Tibial nerve (tissue), 4 donors: Measurements from ENCODE around the gene ADH4. TPM values are rescaled to one million over a fixed set of nuclear protein-coding genes. Genes with fewer than 3 reads are reported as not detected.
"Not testable (repeated sequence)": the region's sequence is repeated elsewhere in the genome, so short reads cannot be mapped to it uniquely, and the experiment has no call there.

Experiments
- DNase-seq, 2 donors: peaks; one replicate each; pipeline ENCODE4 v3.0.0-alpha.2; 2019; ENCODE audit warnings: low spot score in 2 of 2
- H3K27ac ChIP-seq, 4 donors: fragments of 200-600 bp; sonication (generic) in 3 of 4; one replicate each; pipeline ENCODE4 v1.5.1; 2017 to 2019; ENCODE audit warnings: mild to moderate bottlenecking in 1 of 4
- H3K27me3 ChIP-seq, 2 donors: fragments of 200-600 bp; sonication (generic) in 1 of 2; one replicate each; pipeline versions ENCODE4 v1.5.1 to v1.6.0; 2017 to 2019
- H3K36me3 ChIP-seq, 3 donors: fragments of 200-600 bp; sonication (generic); one replicate each; pipeline ENCODE4 v1.5.1; 2018 to 2019
- H3K4me1 ChIP-seq, 4 donors: fragments of 200-600 bp; sonication (generic) in 3 of 4; one replicate each; pipeline ENCODE4 v1.5.1; 2017 to 2019
- H3K4me3 ChIP-seq, 4 donors: fragments of 200-600 bp; sonication (generic) in 3 of 4; one replicate each; pipeline ENCODE4 v1.5.1; 2017 to 2019; ENCODE audit warnings: mild to moderate bottlenecking in 1 of 4, moderate library complexity in 1 of 4
- H3K9me3 ChIP-seq, 4 donors: fragments of 200-600 bp; sonication (generic) in 3 of 4; one replicate each; pipeline ENCODE4 v1.5.1; 2017 to 2019
- CTCF ChIP-seq, 5 experiments: fragments of 200-600 bp in 3 of 5; fragments of 450-650 bp in 2 of 5; sonication (generic) in 3 of 5; IDR thresholded peaks; one replicate each; pipeline ENCODE4 v1.5.1; 2016 to 2019; ENCODE audit warnings: antibody characterized with exemption in 5 of 5, mild to moderate bottlenecking in 3 of 5, moderate library complexity in 2 of 5
- EP300 ChIP-seq, 2 donors: sonication (generic); formaldehyde crosslinking; IDR thresholded peaks; one replicate each; pipeline ENCODE4 v1.6.1; 2017; ENCODE audit warnings: antibody characterized with exemption in 2 of 2, mild to moderate bottlenecking in 1 of 2
- POLR2A ChIP-seq, 2 donors: fragments of 450-650 bp; IDR thresholded peaks; one replicate each; pipeline ENCODE4 v1.6.1; 2017; ENCODE audit warnings: antibody characterized with exemption in 2 of 2, mild to moderate bottlenecking in 2 of 2, moderate library complexity in 2 of 2
- WGBS, 2 donors: methylation state at CpG; one replicate each; pipeline ENCODE4 v1.1.5; 2018; 5-methylcytosine and 5-hydroxymethylcytosine counted together
- total RNA-seq, 4 donors: library from RNA; depleted of rRNA; stranded (reverse); fragments of >200 nt; gene quantifications; one replicate each; pipeline ENCODE4 v1.1.0, GENCODE V29; 2016

Gene ADH4
- total RNA-seq, 4 donors from 2014 or later = 0.42 to 5.1 (median 0.62) TPM

GRCh38 chr4:99120501-99120900 is 23.6 kb downstream of the ADH4 start:
- no peaks in the 10 kb centered on the region for H3K9me3 ChIP-seq
- H3K36me3 ChIP-seq = no peaks in the 10 kb centered on the region
- no peaks in the 10 kb centered on the region for H3K4me1 ChIP-seq
- no peaks in the 10 kb centered on the region for H3K27me3 ChIP-seq
- H3K27ac ChIP-seq = no peak overlapping the region
- WGBS, 2 donors = 94 to 99% methylated on average over 5 of the region's 5 CpGs
- no peak overlapping the region for H3K4me3 ChIP-seq
- no peak for DNase-seq
- TF ChIP-seq POLR2A (IDR thresholded peaks at IDR 0.05) (no peak), CTCF (IDR thresholded peaks at IDR 0.05) (no peak), EP300 (IDR thresholded peaks at IDR 0.05) (no peak)

GRCh38 chr4:99117876-99118693 is 26.0 kb downstream of the ADH4 start:
- WGBS, 2 donors = 35 to 45% methylated on average over 8 to 9 of the region's 9 CpGs
- Histone ChIP-seq H3K4me3 (no peak overlapping the region), H3K9me3 (no peaks in the 10 kb centered on the region), H3K27ac (no peak overlapping the region), H3K27me3 (no peaks in the 10 kb centered on the region), H3K36me3 (no peaks in the 10 kb centered on the region), H3K4me1 (no peaks in the 10 kb centered on the region)
- no peak for DNase-seq
- TF ChIP-seq EP300 (IDR thresholded peaks at IDR 0.05) = no peak
- peak in 1 of 5 experiments; percentile 13 for TF ChIP-seq CTCF (IDR thresholded peaks at IDR 0.05)

GRCh38 chr4:99117122-99117841 is 26.8 kb downstream of the ADH4 start:
- DNase-seq, H3K27me3 ChIP-seq, H3K4me3 ChIP-seq, H3K9me3 ChIP-seq, H3K4me1 ChIP-seq, H3K27ac ChIP-seq, H3K36me3 ChIP-seq: not testable (repeated sequence)
- 90 to 93% methylated on average over 29 of the region's 29 CpGs for WGBS, 2 donors

- not testable (repeated sequence) for H3K9me3 ChIP-seq, H3K4me1 ChIP-seq, DNase-seq, H3K4me3 ChIP-seq, H3K27ac ChIP-seq, H3K27me3 ChIP-seq, H3K36me3 ChIP-seq
- 86 to 89% methylated on average over 12 of the region's 12 CpGs for WGBS, 2 donors
These were observed 34.8 kb downstream of the ADH4 start for GRCh38 chr4:99109286-99109685.

- no peak for TF ChIP-seq EP300 (IDR thresholded peaks at IDR 0.05)
- no peak for TF ChIP-seq CTCF (IDR thresholded peaks at IDR 0.05)
- TF ChIP-seq POLR2A (IDR thresholded peaks at IDR 0.05) = no peak
- Histone ChIP-seq H3K36me3 (no peaks in the 10 kb centered on the region), H3K4me3 (no peak overlapping the region), H3K27ac (no peak overlapping the region), H3K27me3 (no peaks in the 10 kb centered on the region), H3K4me1 (no peaks in the 10 kb centered on the region), H3K9me3 (no peaks in the 10 kb centered on the region)
- no peak for DNase-seq
- WGBS, 2 donors = 72 to 93% methylated on average over 1 of the region's 1 CpG
These were observed 39.9 kb downstream of the ADH4 start for GRCh38 chr4:99104153-99104552.

GRCh38 chr4:99103166-99103565 is 40.9 kb downstream of the ADH4 start:
- no peak overlapping the region for H3K4me3 ChIP-seq
- H3K36me3 ChIP-seq = no peaks in the 10 kb centered on the region
- H3K27ac ChIP-seq = no peak overlapping the region
- no peaks in the 10 kb centered on the region for H3K4me1 ChIP-seq
- no peak for TF ChIP-seq POLR2A (IDR thresholded peaks at IDR 0.05)
- TF ChIP-seq EP300 (IDR thresholded peaks at IDR 0.05) = no peak
- TF ChIP-seq CTCF (IDR thresholded peaks at IDR 0.05) = no peak
- no peak for DNase-seq
- H3K9me3 ChIP-seq = no peaks in the 10 kb centered on the region
- H3K27me3 ChIP-seq = no peaks in the 10 kb centered on the region
